B cell (primary cell): ENCODE results near the gene CRYGB.

Experiments used
- CTCF ChIP-seq: fragments of 200-600 bp; IDR thresholded peaks from one replicate; pipeline ENCODE4 v1.8.0; 2022; ENCODE audit warnings: antibody characterized with exemption, mild to moderate bottlenecking
- EZH2 ChIP-seq: IDR thresholded peaks from 2 replicates; pipeline ENCODE4 v1.6.1; 2012; ENCODE audit warnings: borderline replicate concordance, low read depth, mild to moderate bottlenecking, moderate library complexity, low read length; ENCODE audit not compliant: insufficient read depth, poor library complexity, severe bottlenecking

- TF ChIP-seq CTCF (no peak), EZH2 (no peak)
Measured at GRCh38 chr2:208150094-208150493, 4.1 kb upstream of the CRYGB start.
